Hepatocyte (in vitro differentiated cells): ENCODE results near the gene LRRN4CL. TPM values are rescaled to one million over a fixed set of nuclear protein-coding genes. Genes with fewer than 3 reads are reported as not detected.
"Not testable (repeated sequence)": the region's sequence is repeated elsewhere in the genome, so short reads cannot be mapped to it uniquely, and the experiment has no call there.

ENCODE experiments used
- DNase-seq: peaks from one replicate; pipeline ENCODE4 v3.0.0-alpha.2; 2016; ENCODE audit warnings: low spot score
- H2AFZ ChIP-seq: fragments of 200-600 bp; sonication (generic); 2 replicates; pipeline ENCODE4 v1.6.0; 2016; ENCODE audit warnings: antibody characterized with exemption, mild to moderate bottlenecking
- H3K27ac ChIP-seq: fragments of 200-600 bp; sonication (generic); 2 replicates; pipeline ENCODE4 v1.5.1; 2016; ENCODE audit warnings: mild to moderate bottlenecking
- H3K27me3 ChIP-seq: fragments of 200-600 bp; sonication (generic); 2 replicates; pipeline ENCODE4 v1.6.1; 2016
- H3K36me3 ChIP-seq: fragments of 200-600 bp; sonication (generic); replicated peaks from 2 replicates; pipeline ENCODE4 v1.5.1; 2016; ENCODE audit warnings: low read depth; ENCODE audit not compliant: insufficient read depth
- H3K4me1 ChIP-seq: fragments of 200-600 bp; sonication (generic); 2 replicates; pipeline ENCODE4 v1.5.1; 2016; ENCODE audit warnings: mild to moderate bottlenecking, moderate library complexity; ENCODE audit not compliant: insufficient read depth
- H3K4me2 ChIP-seq: fragments of 200-600 bp; sonication (generic); 2 replicates; pipeline ENCODE4 v1.6.0; 2016
- H3K4me3 ChIP-seq: fragments of 200-600 bp; sonication (generic); 2 replicates; pipeline ENCODE4 v1.5.1; 2016; ENCODE audit warnings: mild to moderate bottlenecking
- H3K79me2 ChIP-seq: fragments of 200-600 bp; sonication (generic); 2 replicates; pipeline ENCODE4 v1.6.0; 2017; ENCODE audit warnings: mild to moderate bottlenecking
- H3K9me2 ChIP-seq: fragments of 200-600 bp; sonication (generic); replicated peaks from 2 replicates; pipeline ENCODE4 v1.6.0; 2017; ENCODE audit warnings: mild to moderate bottlenecking; ENCODE audit not compliant: insufficient read depth
- H3K9me3 ChIP-seq: fragments of 200-600 bp; sonication (generic); 2 replicates; pipeline ENCODE4 v1.5.1; 2016; ENCODE audit warnings: low read depth, mild to moderate bottlenecking
- H4K20me1 ChIP-seq: fragments of 200-600 bp; sonication (generic); 2 replicates; pipeline ENCODE4 v1.6.0; 2016; ENCODE audit warnings: mild to moderate bottlenecking; ENCODE audit not compliant: insufficient read depth, poor library complexity, severe bottlenecking
- CTCF ChIP-seq: fragments of 200-600 bp; sonication (generic); IDR thresholded peaks from 2 replicates; pipeline ENCODE4 v1.5.1; 2016; ENCODE audit warnings: antibody characterized with exemption, mild to moderate bottlenecking; ENCODE audit not compliant: poor library complexity
- EZH2 ChIP-seq: fragments of 200-600 bp; sonication (generic); IDR thresholded peaks from 2 replicates; pipeline ENCODE4 v1.6.1; 2016; ENCODE audit warnings: antibody characterized with exemption, mild to moderate bottlenecking, borderline replicate concordance
- EZH2phosphoT487 ChIP-seq: fragments of 200-600 bp; sonication (generic); IDR thresholded peaks from one replicate; pipeline ENCODE4 v1.6.1; 2018; ENCODE audit warnings: antibody characterized with exemption, mild to moderate bottlenecking, low read depth, moderate library complexity; ENCODE audit not compliant: unreplicated experiment, severe bottlenecking
- WGBS: methylation state at CpG from one replicate; pipeline ENCODE4 v1.1.6; 2016; ENCODE audit warnings: low lambda C conversion rate; ENCODE audit errors: missing lambda C conversion rate; 5-methylcytosine and 5-hydroxymethylcytosine counted together
- polyA plus RNA-seq: library from polyadenylated mRNA; unstranded; fragments of >200 nt; fragmentation: Nextera tagmentation; extraction: Ambion mirVana; gene quantifications from 2 replicates; pipeline ENCODE4 v1.2.1, GENCODE V29; 2016
- total RNA-seq: library from RNA; depleted of rRNA; stranded (reverse); fragments of >200 nt; gene quantifications from 2 replicates; pipeline ENCODE4 v1.2.3, GENCODE V29; 2014

The LRRN4CL gene
- total and polyA plus RNA-seq, 2 experiments from 2014 or later: 0.40 to 0.41 TPM

GRCh38 chr11:62656796-62657429, 32.4 kb downstream of the LRRN4CL start:
- H4K20me1 ChIP-seq: no peaks in the 10 kb centered on the region
- no peaks in the 10 kb centered on the region for H3K4me1 ChIP-seq
- H3K4me2 ChIP-seq: no peak overlapping the region
- H3K27ac ChIP-seq: no peak overlapping the region
- no peaks in the 10 kb centered on the region for H3K27me3 ChIP-seq
- no peaks in the 10 kb centered on the region for H3K9me2 ChIP-seq
- H3K4me3 ChIP-seq: no peak overlapping the region
- H3K36me3 ChIP-seq: no peaks in the 10 kb centered on the region
- no peak overlapping the region for H2AFZ ChIP-seq
- peaks cover 11% of the 10 kb centered on the region for H3K79me2 ChIP-seq
- H3K9me3 ChIP-seq: no peaks in the 10 kb centered on the region
- DNase-seq: no peak
- 81% methylated on average over 5 of the region's 5 CpGs for WGBS
- no peak for TF ChIP-seq EZH2
- no peak for TF ChIP-seq CTCF
- TF ChIP-seq EZH2phosphoT487: no peak

GRCh38 chr11:62654297-62654696, 35.0 kb downstream of the LRRN4CL start:
- no peak for DNase-seq
- Histone ChIP-seq H3K79me2 (peaks cover 27% of the 10 kb centered on the region), H4K20me1 (no peaks in the 10 kb centered on the region), H3K36me3 (no peaks in the 10 kb centered on the region), H2AFZ (no peak overlapping the region), H3K9me3 (no peaks in the 10 kb centered on the region), H3K27me3 (no peaks in the 10 kb centered on the region), H3K9me2 (no peaks in the 10 kb centered on the region), H3K27ac (no peak overlapping the region), H3K4me1 (no peaks in the 10 kb centered on the region), H3K4me3 (no peak overlapping the region), H3K4me2 (no peak overlapping the region)
- 93% methylated on average over 11 of the region's 11 CpGs for WGBS
- TF ChIP-seq CTCF: no peak

- no peaks in the 10 kb centered on the region for H4K20me1 ChIP-seq
- no peaks in the 10 kb centered on the region for H3K27me3 ChIP-seq
- peak overlapping the region; percentile 83 for H3K27ac ChIP-seq
- H3K4me1 ChIP-seq: no peaks in the 10 kb centered on the region
- peak overlapping the region; percentile 76 for H2AFZ ChIP-seq
- no peaks in the 10 kb centered on the region for H3K9me2 ChIP-seq
- peak overlapping the region; percentile 83 for H3K4me2 ChIP-seq
- no peaks in the 10 kb centered on the region for H3K36me3 ChIP-seq
- peaks cover 27% of the 10 kb centered on the region for H3K79me2 ChIP-seq
- TF ChIP-seq EZH2 (no peak), EZH2phosphoT487 (no peak), CTCF (no peak)
- H3K9me3 ChIP-seq: no peaks in the 10 kb centered on the region
- DNase-seq: no peak
- H3K4me3 ChIP-seq: peak overlapping the region; percentile 60
- WGBS: 43% methylated on average over 16 of the region's 16 CpGs
Observed at GRCh38 chr11:62652161-62653006, 36.9 kb downstream of the LRRN4CL start.

- H3K79me2 ChIP-seq: peaks cover 37% of the 10 kb centered on the region
- not testable (repeated sequence) for H3K4me2 ChIP-seq, H3K4me1 ChIP-seq, H3K27ac ChIP-seq, H2AFZ ChIP-seq, H3K4me3 ChIP-seq, H3K9me3 ChIP-seq, DNase-seq, H3K9me2 ChIP-seq, H4K20me1 ChIP-seq, H3K36me3 ChIP-seq, H3K27me3 ChIP-seq
- WGBS: 93% methylated on average over 12 of the region's 12 CpGs
Observed at GRCh38 chr11:62650283-62650682, 39.0 kb downstream of the LRRN4CL start.
